Right lobe of liver (tissue), 6 donors: ENCODE data around the gene GABRP. TPM values are rescaled to one million over a fixed set of nuclear protein-coding genes. Genes with fewer than 3 reads are reported as not detected.
A peak's percentile ranks its signal among the peaks of the same experiment; 100 is the strongest.

ENCODE experiments used
- ATAC-seq, 4 donors: fragments of 200-7000 bp; cut with Tn5 transposase; one replicate each; pipeline ENCODE4 v1.9.1; 2020; ENCODE audit warnings: mild to moderate bottlenecking in 4 of 4, moderate library complexity in 4 of 4
- DNase-seq, 3 donors: peaks; one replicate each; pipeline ENCODE4 v3.0.0-alpha.2; 2020
- H3K27ac ChIP-seq, 3 donors: fragments of 200-600 bp; one replicate each; pipeline ENCODE4 v1.8.0; 2022
- H3K27me3 ChIP-seq, 2 donors: fragments of 200-600 bp; one replicate each; pipeline ENCODE4 v1.8.0; 2022
- H3K36me3 ChIP-seq, 4 donors: fragments of 200-600 bp; sonication (generic) in 1 of 4; one replicate each; pipeline versions ENCODE4 v1.5.1 to v1.8.0; 2017 to 2022; ENCODE audit warnings: control low read depth in 1 of 4
- H3K4me1 ChIP-seq, 4 donors: fragments of 200-600 bp; sonication (generic) in 1 of 4; one replicate each; pipeline versions ENCODE4 v1.5.1 to v1.8.0; 2017 to 2022; ENCODE audit warnings: control low read depth in 1 of 4
- H3K4me3 ChIP-seq, 3 donors: fragments of 200-600 bp; one replicate each; pipeline ENCODE4 v1.8.0; 2022
- H3K9me3 ChIP-seq, 4 donors: fragments of 200-600 bp; sonication (generic) in 1 of 4; one replicate each; pipeline versions ENCODE4 v1.5.1 to v1.8.0; 2017 to 2022; ENCODE audit warnings: control low read depth in 1 of 4
- CTCF ChIP-seq, 4 donors: fragments of 200-600 bp in 3 of 4; fragments of 450-650 bp in 1 of 4; IDR thresholded peaks; one replicate each; pipeline versions ENCODE4 v1.5.1 to v1.8.0; 2016 to 2022; ENCODE audit warnings: antibody characterized with exemption in 4 of 4, mild to moderate bottlenecking in 2 of 4
- POLR2A ChIP-seq: fragments of 450-650 bp; IDR thresholded peaks from one replicate; pipeline ENCODE4 v1.6.1; 2017; ENCODE audit warnings: antibody characterized with exemption, mild to moderate bottlenecking
- WGBS: methylation state at CpG from one replicate; pipeline ENCODE4 v1.1.6; 2018; ENCODE audit warnings: low coverage, low lambda C conversion rate; ENCODE audit not compliant: insufficient coverage; ENCODE audit errors: missing lambda C conversion rate; 5-methylcytosine and 5-hydroxymethylcytosine counted together
- intact Hi-C, 2 donors: fragments of 100-400 bp; cut with DNase I; formaldehyde crosslinking; loops; one replicate each; pipeline versions ENCODE4 v1.11.2 to v1.14.1; 2022
- total RNA-seq, 6 experiments: library from RNA; depleted of rRNA in 2 of 6; stranded (reverse); fragments of >200 nt in 2 of 6; fragmentation: NEBNext Ultra II Directional in 3 of 6; extraction: Animal tissue kit (Norgen Biotek cat#: 25700) in 3 of 6; gene quantifications; one replicate each; pipeline versions ENCODE4 v1.1.0 to v1.2.4, GENCODE V29; 2016 to 2023
- donor health status: DM: no; HTN: yes; CAD: no.
- donor health status: DM: no; HTN: no; CAD: no.
- donor health status: DM: no; HTN: no; CAD: no.
- donor health status: DM: no; HTN: yes; CAD: no.
- donor health status: DM: no; HTN: yes; CAD: no.

The GABRP gene
- total RNA-seq, 6 experiments from 2014 or later: 0.20 to 0.64 (median 0.39) TPM

GRCh38 chr5:170739446-170739845 lies 44.1 kb upstream of the GABRP start:
- H3K4me3 ChIP-seq: no peak overlapping the region
- TF ChIP-seq POLR2A (no peak), CTCF (IDR thresholded peaks at IDR 0.05) (no peak)
- 70% methylated on average over 1 of the region's 4 CpGs for WGBS
- no peak for ATAC-seq
- no peaks in the 10 kb centered on the region for H3K9me3 ChIP-seq
- no peaks in the 10 kb centered on the region for H3K27me3 ChIP-seq
- H3K27ac ChIP-seq: no peak overlapping the region
- DNase-seq: peak in 1 of 3 donors; percentile 17
- no peaks in the 10 kb centered on the region for H3K4me1 ChIP-seq
- intact Hi-C loops: no loop called here
- H3K36me3 ChIP-seq: no peaks in the 10 kb centered on the region

- no peak overlapping the region for H3K4me3 ChIP-seq
- H3K36me3 ChIP-seq: no peaks in the 10 kb centered on the region
- peaks cover 0 to 4% (median 0%) of the 10 kb centered on the region in 4 donors for H3K4me1 ChIP-seq
- no peak for TF ChIP-seq POLR2A
- H3K27me3 ChIP-seq: no peaks in the 10 kb centered on the region
- ATAC-seq: no peak
- intact Hi-C loops: loop anchor here in 1 of 2 donors (5.0 to 10.0 kb wide), 2 partner anchors 52 to 604 kb away; no protein-coding TSS in a partner anchor
- H3K9me3 ChIP-seq: no peaks in the 10 kb centered on the region
- peak in 1 of 3 donors; percentile 1 for DNase-seq
- WGBS: 53% methylated on average over 3 of the region's 3 CpGs
- no peak overlapping the region for H3K27ac ChIP-seq
Measured at GRCh38 chr5:170740551-170741205, 42.8 kb upstream of the GABRP start.

- Histone ChIP-seq H3K27me3 (no peaks in the 10 kb centered on the region), H3K36me3 (no peaks in the 10 kb centered on the region), H3K4me1 (peaks cover 0 to 4% (median 0%) of the 10 kb centered on the region in 4 donors), H3K9me3 (no peaks in the 10 kb centered on the region), H3K4me3 (no peak overlapping the region), H3K27ac (no peak overlapping the region)
- DNase-seq (peak in 1 of 3 donors; percentile 18), ATAC-seq (no peak)
- TF ChIP-seq CTCF (IDR thresholded peaks at IDR 0.05): no peak
- intact Hi-C loops: loop anchor here in 1 of 2 donors (5.0 to 10.0 kb wide), 2 partner anchors 50 to 603 kb away; no protein-coding TSS in a partner anchor
- WGBS: 63% methylated on average over 8 of the region's 8 CpGs
Measured at GRCh38 chr5:170741801-170742200, 41.7 kb upstream of the GABRP start.

- 12% methylated on average over 10 of the region's 12 CpGs for WGBS
- H3K27me3 ChIP-seq: no peaks in the 10 kb centered on the region
- intact Hi-C loops: loop anchor here in 1 of 2 donors (5.0 to 10.0 kb wide), 2 partner anchors 48 to 601 kb away; no protein-coding TSS in a partner anchor
- peaks cover 0 to 4% (median 0%) of the 10 kb centered on the region in 4 donors for H3K4me1 ChIP-seq
- TF ChIP-seq CTCF (IDR thresholded peaks at IDR 0.05) (no peak), POLR2A (no peak)
- DNase-seq (no peak), ATAC-seq (no peak)
- H3K9me3 ChIP-seq: no peaks in the 10 kb centered on the region
- H3K36me3 ChIP-seq: no peaks in the 10 kb centered on the region
- no peak overlapping the region for H3K4me3 ChIP-seq
- H3K27ac ChIP-seq: no peak overlapping the region
Measured at GRCh38 chr5:170743876-170744212, 39.7 kb upstream of the GABRP start.

- intact Hi-C loops: loop anchor here in 1 of 2 donors (10.0 kb wide), 1 partner anchor 599 kb away; no protein-coding TSS in a partner anchor
- H3K4me1 ChIP-seq: peaks cover 0 to 4% (median 0%) of the 10 kb centered on the region in 4 donors
- no peak overlapping the region for H3K4me3 ChIP-seq
- H3K9me3 ChIP-seq: no peaks in the 10 kb centered on the region
- H3K27me3 ChIP-seq: no peaks in the 10 kb centered on the region
- no peak for TF ChIP-seq POLR2A
- TF ChIP-seq CTCF (IDR thresholded peaks at IDR 0.05): no peak
- ATAC-seq (peak in 2 of 4 donors; percentile 19 to 40), DNase-seq (peak in 2 of 3 donors; percentile 31)
- 80% methylated on average over 2 of the region's 12 CpGs for WGBS
- no peak overlapping the region for H3K27ac ChIP-seq
- H3K36me3 ChIP-seq: no peaks in the 10 kb centered on the region
Measured at GRCh38 chr5:170745481-170746071, 37.9 kb upstream of the GABRP start.
